Uterus (tissue), 4 donors: ENCODE measurements around the gene HCST. TPM values are rescaled to one million over a fixed set of nuclear protein-coding genes. Genes with fewer than 3 reads are reported as not detected.
"Not testable (repeated sequence)": the region's sequence is repeated elsewhere in the genome, so short reads cannot be mapped to it uniquely, and the experiment has no call there.

ENCODE experiments used
- DNase-seq, 2 donors: peaks; one replicate each; pipeline ENCODE4 v3.0.0-alpha.2; 2019 to 2020
- H3K27ac ChIP-seq, 2 donors: fragments of 200-600 bp; sonication (generic); 1 replicate in 1 of 2; 2 replicates in 1 of 2; pipeline ENCODE4 v1.5.1; 2016 to 2018
- H3K27me3 ChIP-seq, 2 donors: fragments of 200-600 bp; sonication (generic); one replicate each; pipeline ENCODE4 v1.5.1; 2018 to 2019; ENCODE audit warnings: control low read depth in 1 of 2
- H3K36me3 ChIP-seq, 2 donors: fragments of 200-600 bp; sonication (generic); one replicate each; pipeline ENCODE4 v1.5.1; 2019; ENCODE audit warnings: control low read depth in 1 of 2
- H3K4me1 ChIP-seq, 2 donors: fragments of 200-600 bp; sonication (generic); one replicate each; pipeline ENCODE4 v1.5.1; 2018 to 2019; ENCODE audit warnings: control low read depth in 1 of 2
- H3K4me3 ChIP-seq, 2 donors: fragments of 200-600 bp; sonication (generic); 1 replicate in 1 of 2; 2 replicates in 1 of 2; pipeline ENCODE4 v1.5.1; 2018 to 2019; ENCODE audit warnings: mild to moderate bottlenecking in 1 of 2
- H3K9me3 ChIP-seq, 2 donors: fragments of 200-600 bp; sonication (generic); one replicate each; pipeline ENCODE4 v1.5.1; 2019; ENCODE audit warnings: control low read depth in 1 of 2
- POLR2A ChIP-seq, 2 donors: fragments of 450-650 bp; IDR thresholded peaks; one replicate each; pipeline ENCODE4 v1.6.1; 2016; ENCODE audit warnings: antibody characterized with exemption in 2 of 2, mild to moderate bottlenecking in 1 of 2, moderate library complexity in 1 of 2
- intact Hi-C: fragments of 100-400 bp; cut with DNase I; formaldehyde crosslinking; loops from one replicate; pipeline ENCODE4 v1.15.1; 2023; ENCODE audit warnings: low total_unique reads
- total RNA-seq, 4 donors: library from RNA; depleted of rRNA in 3 of 4; stranded (reverse); fragments of >200 nt in 3 of 4; gene quantifications; one replicate each; pipeline versions ENCODE4 v1.1.0 to v1.2.4, GENCODE V29; 2014 to 2023
- TF ChIP-seq, protein P1 (sequence below), 4 experiments: fragments of 200-600 bp in 2 of 4; fragments of 450-650 bp in 2 of 4; sonication (generic) in 2 of 4; IDR thresholded peaks; one replicate each; pipeline ENCODE4 v1.5.1; 2016 to 2019; ENCODE audit warnings: antibody characterized with exemption in 4 of 4, mild to moderate bottlenecking in 2 of 4, moderate library complexity in 1 of 4
- donor health status: DM: yes; HTN: yes; CAD: no.

HCST gene
- total RNA-seq, 4 donors from 2014 or later: 1.6 to 47.1 (median 4.5) TPM; not detected in 1

DNA sequence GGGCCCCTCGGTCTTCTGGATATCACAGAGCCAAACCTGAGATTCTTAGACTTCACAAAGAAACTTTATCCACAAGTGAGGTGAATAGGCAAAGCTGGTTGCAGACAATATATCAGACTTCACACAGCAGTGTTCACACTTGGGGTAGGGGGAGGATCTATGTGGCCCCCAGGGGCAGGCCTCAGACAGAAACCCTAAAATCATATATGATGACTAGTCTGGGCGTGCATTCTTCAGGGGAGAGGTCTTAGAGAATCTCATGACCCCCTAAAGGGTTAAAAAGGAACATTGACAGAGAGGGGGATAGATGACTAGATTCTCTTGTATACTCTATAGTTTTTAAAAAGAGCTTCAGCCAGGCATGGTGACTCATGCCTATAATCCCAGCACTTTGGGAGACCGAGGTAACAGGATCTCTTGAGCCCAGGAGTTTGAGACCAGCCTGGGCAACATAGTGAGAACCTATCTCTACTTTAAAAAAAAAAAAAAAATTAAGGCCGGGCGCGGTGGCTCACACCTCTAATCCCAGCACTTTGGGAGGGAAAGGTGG lies 2.9 kb downstream of the HCST start:
- intact Hi-C loops: no loop called here

GRCh38 chr19:35907377-35907745 lies 5.0 kb downstream of the HCST start:
- H3K27ac ChIP-seq: no peak overlapping the region
- no peak overlapping the region for H3K4me3 ChIP-seq
- H3K4me1 ChIP-seq: no peaks in the 10 kb centered on the region
- TF ChIP-seq, protein P1, sequence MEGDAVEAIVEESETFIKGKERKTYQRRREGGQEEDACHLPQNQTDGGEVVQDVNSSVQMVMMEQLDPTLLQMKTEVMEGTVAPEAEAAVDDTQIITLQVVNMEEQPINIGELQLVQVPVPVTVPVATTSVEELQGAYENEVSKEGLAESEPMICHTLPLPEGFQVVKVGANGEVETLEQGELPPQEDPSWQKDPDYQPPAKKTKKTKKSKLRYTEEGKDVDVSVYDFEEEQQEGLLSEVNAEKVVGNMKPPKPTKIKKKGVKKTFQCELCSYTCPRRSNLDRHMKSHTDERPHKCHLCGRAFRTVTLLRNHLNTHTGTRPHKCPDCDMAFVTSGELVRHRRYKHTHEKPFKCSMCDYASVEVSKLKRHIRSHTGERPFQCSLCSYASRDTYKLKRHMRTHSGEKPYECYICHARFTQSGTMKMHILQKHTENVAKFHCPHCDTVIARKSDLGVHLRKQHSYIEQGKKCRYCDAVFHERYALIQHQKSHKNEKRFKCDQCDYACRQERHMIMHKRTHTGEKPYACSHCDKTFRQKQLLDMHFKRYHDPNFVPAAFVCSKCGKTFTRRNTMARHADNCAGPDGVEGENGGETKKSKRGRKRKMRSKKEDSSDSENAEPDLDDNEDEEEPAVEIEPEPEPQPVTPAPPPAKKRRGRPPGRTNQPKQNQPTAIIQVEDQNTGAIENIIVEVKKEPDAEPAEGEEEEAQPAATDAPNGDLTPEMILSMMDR (IDR thresholded peaks at IDR 0.05): no peak
- TF ChIP-seq POLR2A (IDR thresholded peaks at IDR 0.05): no peak
- H3K27me3 ChIP-seq: no peaks in the 10 kb centered on the region
- intact Hi-C loops: no loop called here
- H3K36me3 ChIP-seq: no peaks in the 10 kb centered on the region
- DNase-seq: no peak
- no peaks in the 10 kb centered on the region for H3K9me3 ChIP-seq

More for the DNA sequence above, 2.9 kb downstream of the HCST start:
- H3K4me3 ChIP-seq: no peak overlapping the region
- no peak overlapping the region for H3K27ac ChIP-seq
- H3K4me1 ChIP-seq: peaks cover 0 to 4% of the 10 kb centered on the region in 2 donors
- H3K9me3 ChIP-seq: no peaks in the 10 kb centered on the region
- no peaks in the 10 kb centered on the region for H3K36me3 ChIP-seq
- no peak for DNase-seq
- no peaks in the 10 kb centered on the region for H3K27me3 ChIP-seq
- TF ChIP-seq, protein P1 (IDR thresholded peaks at IDR 0.05): no peak
- TF ChIP-seq POLR2A (IDR thresholded peaks at IDR 0.05): no peak

DNA sequence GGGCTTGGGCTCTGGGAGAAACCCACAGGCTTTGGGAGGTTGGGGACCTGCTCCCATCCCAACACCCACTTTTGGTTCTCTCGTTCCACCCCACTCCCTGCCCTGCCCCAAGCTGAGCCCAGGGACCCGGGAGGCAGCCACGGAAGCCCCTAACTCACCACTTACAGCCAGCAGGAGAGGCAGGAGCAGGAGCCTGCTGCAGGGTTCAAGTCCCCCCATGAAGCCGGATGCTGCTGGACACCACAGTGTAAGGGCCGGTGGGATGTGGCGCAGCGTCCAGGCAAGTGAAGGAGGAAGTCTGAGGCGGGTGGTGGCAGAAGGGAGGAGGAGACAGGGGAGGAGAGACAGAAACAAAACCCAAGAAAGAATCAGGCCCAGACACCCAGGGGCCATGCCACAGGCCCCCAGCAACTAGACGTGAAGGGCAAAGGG lies 5.7 kb downstream of the HCST start, which contains the start of gene TYROBP:
Gene TYROBP, minus strand, starts transcription at position 286 of the 432 bp plus-strand sequence. Its CDS starts 67 bp downstream, at position 219.
- Histone ChIP-seq H3K9me3 (no peaks in the 10 kb centered on the region), H3K27me3 (no peaks in the 10 kb centered on the region), H3K4me3 (no peak within 1 kb of the TSS), H3K27ac (no peak within 1 kb of the TSS), H3K4me1 (no peaks in the 10 kb centered on the region), H3K36me3 (no peaks in the 10 kb centered on the region)
- DNase-seq: no peak
- TF ChIP-seq POLR2A (IDR thresholded peaks at IDR 0.05): no peak
- TF ChIP-seq, protein P1 (IDR thresholded peaks at IDR 0.05): no peak
- intact Hi-C loops: no loop called here

GRCh38 chr19:35908973-35909683 lies 6.8 kb downstream of the HCST start:
- intact Hi-C loops: no loop called here
- H3K4me3 ChIP-seq: no peak overlapping the region
- H3K4me1 ChIP-seq: no peaks in the 10 kb centered on the region
- H3K27ac ChIP-seq: no peak overlapping the region
- DNase-seq: no peak
- no peaks in the 10 kb centered on the region for H3K9me3 ChIP-seq
- H3K27me3 ChIP-seq: no peaks in the 10 kb centered on the region
- TF ChIP-seq, protein P1 (IDR thresholded peaks at IDR 0.05): no peak
- TF ChIP-seq POLR2A (IDR thresholded peaks at IDR 0.05): no peak
- H3K36me3 ChIP-seq: no peaks in the 10 kb centered on the region

GRCh38 chr19:35909684-35910035 lies 7.3 kb downstream of the HCST start:
- DNase-seq: no peak
- no peaks in the 10 kb centered on the region for H3K27me3 ChIP-seq
- no peak overlapping the region for H3K27ac ChIP-seq
- no peaks in the 10 kb centered on the region for H3K36me3 ChIP-seq
- no peaks in the 10 kb centered on the region for H3K4me1 ChIP-seq
- no peak overlapping the region for H3K4me3 ChIP-seq
- TF ChIP-seq, protein P1 (IDR thresholded peaks at IDR 0.05): no peak
- no peak for TF ChIP-seq POLR2A (IDR thresholded peaks at IDR 0.05)
- H3K9me3 ChIP-seq: no peaks in the 10 kb centered on the region
- intact Hi-C loops: no loop called here

- DNase-seq, H3K9me3 ChIP-seq, intact Hi-C loops, H3K4me3 ChIP-seq, H3K36me3 ChIP-seq, H3K4me1 ChIP-seq, H3K27ac ChIP-seq, H3K27me3 ChIP-seq: not testable (repeated sequence)
Observed at GRCh38 chr19:35910355-35910754, 8.0 kb downstream of the HCST start.
